Duodenal mucosa (tissue), 2 donors: ENCODE data around the gene BIVM.

Experiments
- H3K27ac ChIP-seq: one replicate; pipeline ENCODE4 v1.7.0; 2013; ENCODE audit warnings: low read depth, low read length
- H3K27me3 ChIP-seq, 2 donors: one replicate each; pipeline ENCODE4 v1.7.0; 2013; ENCODE audit warnings: low read length in 2 of 2, control low read depth in 1 of 2; ENCODE audit not compliant: insufficient read depth in 2 of 2, control insufficient read depth in 1 of 2
- H3K36me3 ChIP-seq, 2 donors: one replicate each; pipeline ENCODE4 v1.7.0; 2013; ENCODE audit warnings: low read length in 2 of 2, control low read depth in 1 of 2; ENCODE audit not compliant: insufficient read depth in 2 of 2, control insufficient read depth in 1 of 2
- H3K4me1 ChIP-seq, 2 donors: one replicate each; pipeline ENCODE4 v1.7.0; 2013; ENCODE audit warnings: low read length in 2 of 2, control low read depth in 1 of 2; ENCODE audit not compliant: insufficient read depth in 2 of 2, control insufficient read depth in 1 of 2
- H3K4me3 ChIP-seq, 2 donors: one replicate each; pipeline ENCODE4 v1.7.0; 2013; ENCODE audit warnings: low read length in 2 of 2, low read depth in 1 of 2
- H3K9ac ChIP-seq, 2 donors: one replicate each; pipeline ENCODE4 v1.7.0; 2013; ENCODE audit warnings: low read length in 2 of 2, low read depth in 1 of 2
- H3K9me3 ChIP-seq, 2 donors: one replicate each; pipeline ENCODE4 v1.7.0; 2013; ENCODE audit warnings: low read length in 2 of 2, control low read depth in 1 of 2; ENCODE audit not compliant: control insufficient read depth in 1 of 2

BIVM gene

DNA sequence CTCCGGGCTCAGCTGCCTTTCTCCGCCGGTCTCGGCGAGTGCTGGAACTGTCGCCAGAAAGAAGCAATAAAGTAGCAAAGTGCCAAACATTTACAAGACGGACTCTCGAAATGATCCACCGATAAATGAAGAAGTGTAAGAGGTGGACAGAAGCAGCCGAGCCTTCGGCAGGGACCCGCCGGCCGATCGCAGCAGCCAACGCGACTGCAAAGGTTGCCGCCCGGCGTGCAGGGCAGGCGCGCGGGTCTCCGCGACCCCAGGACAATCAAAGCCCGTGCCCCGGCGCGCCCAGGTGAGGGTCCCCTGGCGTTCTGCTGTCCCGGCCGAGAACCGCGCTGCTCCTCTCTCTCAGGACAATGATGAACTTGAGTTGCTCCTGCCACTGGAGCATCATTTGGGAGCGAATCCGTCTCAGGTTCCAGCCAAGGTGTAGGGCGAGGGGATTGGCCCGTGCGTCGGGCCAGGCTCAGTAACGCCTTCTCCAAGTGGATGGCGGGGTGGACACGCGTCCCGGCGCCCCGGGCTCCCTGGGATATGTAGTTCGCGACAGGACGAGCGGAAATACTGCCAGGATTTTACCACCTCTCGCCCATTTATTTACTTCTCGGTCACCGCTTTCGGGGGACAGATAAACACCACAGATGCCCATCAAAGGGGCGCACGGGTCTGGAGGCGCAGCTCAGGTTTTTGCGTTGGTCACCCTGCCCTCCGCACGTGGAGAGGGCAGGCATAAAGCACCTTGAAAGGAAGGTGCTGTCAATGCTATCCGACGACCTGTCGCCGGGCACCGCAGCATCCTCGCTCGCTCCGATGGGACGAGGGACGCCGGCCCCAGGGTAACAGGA is at the start of gene BIVM, which contains the start of gene POGLUT2:
Gene BIVM (plus strand): TSS at position 539 of the 845 bp plus-strand sequence. CDS start 8,149 bp downstream, outside the sequence.
Gene POGLUT2 (minus strand): TSS at position 396 of the 845 bp plus-strand sequence. CDS start 306 bp downstream, at position 90.
- no peaks in the 10 kb centered on the region for H3K27me3 ChIP-seq
- peaks cover 0 to 8% of the 10 kb centered on the region in 2 donors for H3K4me1 ChIP-seq
- H3K36me3 ChIP-seq, result no peaks in the 10 kb centered on the region
- H3K9ac ChIP-seq, result peak within 1 kb of the TSS; percentile 59 to 73
- H3K27ac ChIP-seq, result peak within 1 kb of the TSS; percentile 73
- H3K4me3 ChIP-seq, result peak within 1 kb of the TSS; percentile 87
- no peaks in the 10 kb centered on the region for H3K9me3 ChIP-seq

- no peak overlapping the region for H3K27ac ChIP-seq
- no peak overlapping the region for H3K4me3 ChIP-seq
- H3K4me1 ChIP-seq, result no peaks in the 10 kb centered on the region
- no peaks in the 10 kb centered on the region for H3K9me3 ChIP-seq
- H3K36me3 ChIP-seq, result no peaks in the 10 kb centered on the region
- H3K9ac ChIP-seq, result no peak overlapping the region
- no peaks in the 10 kb centered on the region for H3K27me3 ChIP-seq
These were observed 47.0 kb upstream of the BIVM start for GRCh38 chr13:102751886-102752285.

DNA sequence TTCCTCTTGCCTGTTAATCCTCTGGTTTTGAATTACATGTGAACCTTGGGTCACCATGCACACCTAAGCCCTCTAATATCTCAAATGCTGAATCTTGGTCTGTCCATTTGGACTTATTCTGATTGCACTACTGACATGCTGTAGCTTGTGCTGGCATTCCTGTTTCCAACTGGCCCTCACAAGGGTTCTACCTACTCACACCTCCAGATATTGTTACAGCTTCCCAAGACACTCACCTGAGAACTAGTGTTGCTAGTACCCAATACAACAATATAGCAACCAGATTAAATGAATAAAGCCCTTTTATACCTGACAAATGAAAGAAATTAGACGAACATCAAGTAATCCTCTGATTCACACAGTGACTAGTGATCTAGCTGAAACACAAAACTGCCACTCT is 41.9 kb upstream of the BIVM start:
- Histone ChIP-seq H3K27me3 (no peaks in the 10 kb centered on the region), H3K4me3 (no peak overlapping the region), H3K36me3 (no peaks in the 10 kb centered on the region), H3K9ac (no peak overlapping the region), H3K4me1 (no peaks in the 10 kb centered on the region), H3K9me3 (no peaks in the 10 kb centered on the region), H3K27ac (no peak overlapping the region)

DNA sequence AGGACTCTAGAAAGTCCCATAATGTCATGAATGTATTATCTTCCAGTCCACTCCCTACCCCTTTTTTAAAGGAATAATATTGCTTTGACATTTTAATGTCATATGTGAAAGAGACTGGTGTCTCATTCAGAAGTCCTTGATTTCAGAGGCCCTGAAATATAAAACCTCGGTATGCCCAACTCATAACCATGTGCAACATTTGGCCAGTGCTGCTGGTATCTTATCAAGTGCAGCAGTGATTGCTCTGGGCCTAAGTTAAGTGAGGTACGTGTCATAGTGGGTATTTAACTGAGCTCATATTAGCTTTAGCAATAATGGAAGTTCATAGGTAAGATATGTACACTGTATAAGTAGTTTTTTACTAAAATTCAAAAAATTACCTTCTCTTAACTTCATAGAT is 40.1 kb upstream of the BIVM start:
- H3K27ac ChIP-seq, result no peak overlapping the region
- no peak overlapping the region for H3K4me3 ChIP-seq
- no peak overlapping the region for H3K9ac ChIP-seq
- no peaks in the 10 kb centered on the region for H3K4me1 ChIP-seq
- no peaks in the 10 kb centered on the region for H3K27me3 ChIP-seq
- no peaks in the 10 kb centered on the region for H3K9me3 ChIP-seq
- H3K36me3 ChIP-seq, result no peaks in the 10 kb centered on the region

GRCh38 chr13:102761071-102761470 is 37.8 kb upstream of the BIVM start:
- Histone ChIP-seq H3K4me1 (no peaks in the 10 kb centered on the region), H3K9me3 (no peaks in the 10 kb centered on the region), H3K27ac (no peak overlapping the region), H3K36me3 (no peaks in the 10 kb centered on the region), H3K27me3 (no peaks in the 10 kb centered on the region), H3K4me3 (no peak overlapping the region), H3K9ac (no peak overlapping the region)

- no peaks in the 10 kb centered on the region for H3K27me3 ChIP-seq
- no peaks in the 10 kb centered on the region for H3K9me3 ChIP-seq
- no peak overlapping the region for H3K4me3 ChIP-seq
- no peak overlapping the region for H3K9ac ChIP-seq
- H3K36me3 ChIP-seq, result peaks cover 2 to 6% of the 10 kb centered on the region in 2 donors
- no peaks in the 10 kb centered on the region for H3K4me1 ChIP-seq
- H3K27ac ChIP-seq, result no peak overlapping the region
These were observed 35.2 kb upstream of the BIVM start for GRCh38 chr13:102763741-102764140.

DNA sequence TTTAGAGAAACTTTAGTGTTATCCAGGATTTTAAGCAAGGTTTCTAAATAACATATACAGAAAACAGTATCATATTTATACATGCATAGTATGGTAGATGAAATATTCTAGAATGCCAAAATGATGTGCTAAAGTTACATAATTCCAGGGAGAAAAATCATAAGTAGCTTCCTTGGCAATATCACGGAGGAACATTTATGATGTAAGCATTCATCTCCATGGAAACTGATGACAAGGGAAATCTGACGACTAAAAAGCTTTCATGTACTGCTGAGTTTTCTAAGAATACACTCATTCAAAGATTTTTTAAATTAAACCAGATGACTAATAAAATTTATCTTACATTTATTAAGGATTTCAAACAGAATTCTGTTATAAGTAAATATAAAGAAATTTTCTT is 30.0 kb upstream of the BIVM start:
- no peaks in the 10 kb centered on the region for H3K27me3 ChIP-seq
- H3K36me3 ChIP-seq, result peaks cover 2 to 6% of the 10 kb centered on the region in 2 donors
- no peak overlapping the region for H3K27ac ChIP-seq
- no peaks in the 10 kb centered on the region for H3K9me3 ChIP-seq
- peaks cover 5 to 16% of the 10 kb centered on the region in 2 donors for H3K4me1 ChIP-seq
- no peak overlapping the region for H3K4me3 ChIP-seq
- no peak overlapping the region for H3K9ac ChIP-seq

- H3K27ac ChIP-seq, result no peak overlapping the region
- H3K9ac ChIP-seq, result no peak overlapping the region
- H3K36me3 ChIP-seq, result peaks cover 2 to 6% of the 10 kb centered on the region in 2 donors
- no peaks in the 10 kb centered on the region for H3K9me3 ChIP-seq
- H3K27me3 ChIP-seq, result no peaks in the 10 kb centered on the region
- H3K4me3 ChIP-seq, result no peak overlapping the region
- peaks cover 9 to 16% of the 10 kb centered on the region in 2 donors for H3K4me1 ChIP-seq
These were observed 29.2 kb upstream of the BIVM start for GRCh38 chr13:102769679-102770078.

- Histone ChIP-seq H3K4me3 (no peak overlapping the region), H3K27me3 (no peaks in the 10 kb centered on the region), H3K4me1 (peaks cover 9 to 16% of the 10 kb centered on the region in 2 donors), H3K9ac (no peak overlapping the region), H3K27ac (no peak overlapping the region), H3K9me3 (no peaks in the 10 kb centered on the region), H3K36me3 (peaks cover 2 to 6% of the 10 kb centered on the region in 2 donors)
These were observed 28.5 kb upstream of the BIVM start for GRCh38 chr13:102770435-102770834.

GRCh38 chr13:102771298-102772041 is 27.4 kb upstream of the BIVM start:
- H3K27ac ChIP-seq, result no peak overlapping the region

More at GRCh38 chr13:102771298-102772041, 27.4 kb upstream of the BIVM start:
- no peak overlapping the region for H3K9ac ChIP-seq
- no peaks in the 10 kb centered on the region for H3K9me3 ChIP-seq
- no peak overlapping the region for H3K4me3 ChIP-seq
- H3K36me3 ChIP-seq, result peaks cover 0 to 4% of the 10 kb centered on the region in 2 donors
- peaks cover 9 to 16% of the 10 kb centered on the region in 2 donors for H3K4me1 ChIP-seq
- H3K27me3 ChIP-seq, result no peaks in the 10 kb centered on the region
